Left lobe of liver (tissue), 2 donors: ENCODE data around the gene TMEFF2. TPM values are rescaled to one million over a fixed set of nuclear protein-coding genes. Genes with fewer than 3 reads are reported as not detected.

ENCODE experiments used
- ATAC-seq: fragments of 200-7000 bp; cut with Tn5 transposase; one replicate; pipeline ENCODE4 v1.9.1; 2020; ENCODE audit warnings: mild to moderate bottlenecking, moderate library complexity
- DNase-seq: peaks from one replicate; pipeline ENCODE4 v3.0.0-alpha.2; 2020; ENCODE audit warnings: low spot score
- total RNA-seq: library from RNA; stranded (reverse); gene quantifications from one replicate; pipeline ENCODE4 v1.2.1, GENCODE V29; 2021
- donor health status: DM: no; HTN: no; CAD: no; lungs with moderate emphysema.
- donor health status: DM: no; HTN: yes; CAD: no.

TMEFF2 gene, protein sequence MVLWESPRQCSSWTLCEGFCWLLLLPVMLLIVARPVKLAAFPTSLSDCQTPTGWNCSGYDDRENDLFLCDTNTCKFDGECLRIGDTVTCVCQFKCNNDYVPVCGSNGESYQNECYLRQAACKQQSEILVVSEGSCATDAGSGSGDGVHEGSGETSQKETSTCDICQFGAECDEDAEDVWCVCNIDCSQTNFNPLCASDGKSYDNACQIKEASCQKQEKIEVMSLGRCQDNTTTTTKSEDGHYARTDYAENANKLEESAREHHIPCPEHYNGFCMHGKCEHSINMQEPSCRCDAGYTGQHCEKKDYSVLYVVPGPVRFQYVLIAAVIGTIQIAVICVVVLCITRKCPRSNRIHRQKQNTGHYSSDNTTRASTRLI
- total RNA-seq: not detected

DNA sequence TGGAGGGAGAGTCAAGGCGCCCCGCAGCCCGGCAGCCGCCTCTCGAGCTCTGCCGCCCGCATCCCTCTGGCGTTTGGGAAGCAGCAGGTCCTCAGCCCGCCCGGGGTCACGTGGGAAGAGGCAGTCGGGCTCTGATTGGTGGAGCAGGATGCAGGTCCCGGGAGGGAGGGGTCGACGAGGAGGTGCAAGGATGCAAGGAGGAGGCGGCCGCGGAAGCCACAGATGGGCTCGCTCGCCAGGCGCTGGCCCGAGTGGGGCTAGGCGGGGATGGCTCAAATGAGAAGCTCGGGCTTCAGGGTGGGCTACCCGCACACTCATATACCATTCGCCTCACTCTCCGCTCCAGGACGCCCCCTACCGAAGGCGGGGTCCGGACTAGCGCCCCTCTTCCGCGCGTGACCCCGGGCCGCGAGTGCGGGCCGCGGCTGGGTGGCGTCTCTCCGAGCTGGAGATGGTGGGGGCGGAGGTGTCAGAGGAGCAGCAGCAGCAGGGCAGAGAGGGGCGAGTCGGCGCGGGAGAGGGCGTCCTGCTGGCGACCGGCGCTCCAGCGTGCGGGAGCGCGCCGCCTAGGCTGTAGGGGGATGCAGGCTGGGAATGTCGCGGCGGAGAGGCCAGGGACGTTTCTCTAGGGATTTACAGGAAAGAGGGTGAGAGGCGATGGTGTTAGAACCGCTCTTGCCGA, at the start of gene TMEFF2:
Gene TMEFF2 (minus strand): TSS at position 68 of the 682 bp plus-strand sequence. CDS start 409 bp downstream, outside the sequence.
- ATAC-seq (peak; percentile 26), DNase-seq (no peak)

DNA sequence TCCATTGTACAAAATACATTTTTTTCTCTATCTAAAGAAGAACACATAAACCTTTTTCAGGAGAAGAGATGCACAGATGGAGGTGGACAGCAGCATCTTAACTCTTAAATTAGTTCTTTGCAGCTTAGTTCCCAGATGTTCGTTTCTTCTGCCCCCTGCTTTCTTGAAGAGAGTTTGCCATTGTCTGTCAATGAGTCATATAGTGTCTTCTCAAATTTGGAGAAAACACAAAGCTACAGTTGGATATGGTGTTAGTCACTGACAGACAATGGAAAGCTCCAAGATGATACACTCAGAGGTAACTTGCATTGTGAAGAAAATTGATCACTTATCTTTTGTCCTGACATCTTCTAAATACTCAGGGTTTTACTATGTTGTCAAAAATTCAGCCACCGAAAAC, 48.8 kb upstream of the TMEFF2 start:
- ATAC-seq (no peak), DNase-seq (no peak)

DNA sequence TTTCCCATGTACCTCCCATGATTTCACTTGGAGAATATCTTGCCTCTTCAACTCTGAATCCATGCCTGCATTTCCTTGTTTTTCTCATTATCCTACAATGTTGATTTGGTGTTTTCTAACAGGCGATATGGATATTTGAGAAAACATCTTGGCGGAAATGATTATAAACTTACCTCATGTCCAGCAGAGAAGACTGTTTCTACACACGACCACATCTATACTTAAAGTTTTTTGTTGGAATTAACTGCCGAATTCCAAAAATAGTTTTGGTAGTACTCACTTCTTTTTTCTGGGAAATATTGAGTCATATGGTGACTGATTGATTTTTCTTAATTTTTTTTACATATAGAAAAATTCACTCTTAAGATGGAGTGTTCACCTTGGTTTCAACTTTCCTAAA, 41.4 kb upstream of the TMEFF2 start:
- ATAC-seq: no peak
- DNase-seq: no peak

DNA sequence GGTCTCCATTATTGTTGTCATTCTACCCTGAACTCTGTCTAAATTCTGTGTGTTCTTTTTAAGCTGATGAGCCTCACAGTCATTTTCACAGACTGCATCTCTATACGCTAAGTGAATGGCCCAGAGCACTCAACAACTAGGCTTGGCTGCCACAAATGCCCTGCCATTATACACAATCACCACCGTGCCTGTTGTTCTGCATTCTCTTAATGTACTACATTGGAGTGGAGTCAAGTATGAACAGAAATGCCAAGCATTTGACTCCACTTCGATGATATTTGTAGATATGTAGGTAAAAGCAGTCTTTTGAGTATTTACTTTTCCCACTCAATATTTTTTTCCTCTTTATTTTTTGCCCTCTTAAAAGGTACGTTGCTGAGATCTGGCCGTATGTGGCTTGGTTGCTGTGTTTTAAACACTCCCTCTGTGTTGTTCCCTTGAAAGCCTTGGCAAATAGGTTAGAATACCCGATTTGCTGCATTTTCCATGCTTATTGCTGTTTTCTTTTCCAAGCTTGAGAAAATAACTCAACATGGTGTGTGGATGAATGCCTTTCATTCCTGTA, 36.2 kb upstream of the TMEFF2 start:
- ATAC-seq: no peak

DNA sequence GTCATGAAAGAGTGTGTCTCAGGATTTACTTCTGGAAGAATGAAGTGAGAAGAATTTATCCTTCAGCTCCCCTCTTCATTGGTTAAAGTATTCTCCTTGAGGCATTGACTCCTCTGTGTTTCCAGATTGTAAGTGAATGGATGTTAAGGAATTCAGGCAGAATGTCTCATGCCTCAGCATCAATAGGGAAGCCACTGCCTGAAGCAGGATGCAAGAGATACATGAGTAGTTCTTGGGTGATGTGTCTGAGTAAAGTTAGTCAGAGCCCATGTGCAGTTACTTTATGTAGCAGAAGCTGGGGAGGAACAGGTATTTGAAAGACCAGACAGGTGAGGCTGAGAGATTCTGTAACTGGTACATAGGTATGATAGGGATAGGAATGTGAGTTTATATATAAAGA, 34.0 kb upstream of the TMEFF2 start:
- no peak for ATAC-seq

More for the DNA sequence above, 36.2 kb upstream of the TMEFF2 start:
- no peak for DNase-seq

DNA sequence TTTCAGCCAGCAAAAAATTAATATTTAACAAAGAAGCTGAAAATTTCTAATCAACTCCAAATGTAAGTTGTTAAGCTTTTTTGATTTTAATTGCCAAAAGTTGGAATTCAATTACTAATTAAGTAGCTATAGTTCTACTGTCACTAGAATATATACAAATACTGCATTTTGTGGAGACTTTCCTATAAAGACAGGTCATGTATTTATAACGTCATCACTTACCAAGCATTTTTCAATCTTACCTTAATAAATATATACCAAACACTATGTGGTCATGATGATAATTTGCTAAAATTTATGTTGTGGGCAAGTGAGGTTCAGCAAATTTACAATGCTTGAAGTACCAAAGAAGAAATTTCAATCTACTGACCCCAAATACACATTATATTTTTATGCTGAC, 24.2 kb upstream of the TMEFF2 start:
- no peak for DNase-seq
- ATAC-seq: no peak

More for the DNA sequence above, 34.0 kb upstream of the TMEFF2 start:
- DNase-seq: no peak

DNA sequence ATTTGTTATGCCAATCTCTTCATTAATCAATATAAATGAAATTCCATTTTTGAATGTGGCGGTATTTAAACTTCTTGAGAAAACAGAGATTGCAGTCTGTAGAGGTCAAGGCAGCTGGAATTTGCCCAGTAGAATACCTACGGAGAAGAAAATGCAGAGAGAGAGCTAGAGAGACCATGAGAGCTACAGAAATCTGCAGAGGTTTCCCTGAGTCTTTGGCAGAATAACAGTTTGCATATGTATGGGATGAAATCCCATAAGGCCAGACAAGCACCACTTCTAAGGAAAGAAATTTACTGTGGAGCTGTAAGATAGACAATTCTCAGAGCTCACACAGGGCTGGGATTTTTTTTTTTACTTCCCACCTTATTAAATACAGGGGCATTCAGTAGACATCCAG, 23.6 kb upstream of the TMEFF2 start:
- DNase-seq: no peak
- ATAC-seq: no peak

DNA sequence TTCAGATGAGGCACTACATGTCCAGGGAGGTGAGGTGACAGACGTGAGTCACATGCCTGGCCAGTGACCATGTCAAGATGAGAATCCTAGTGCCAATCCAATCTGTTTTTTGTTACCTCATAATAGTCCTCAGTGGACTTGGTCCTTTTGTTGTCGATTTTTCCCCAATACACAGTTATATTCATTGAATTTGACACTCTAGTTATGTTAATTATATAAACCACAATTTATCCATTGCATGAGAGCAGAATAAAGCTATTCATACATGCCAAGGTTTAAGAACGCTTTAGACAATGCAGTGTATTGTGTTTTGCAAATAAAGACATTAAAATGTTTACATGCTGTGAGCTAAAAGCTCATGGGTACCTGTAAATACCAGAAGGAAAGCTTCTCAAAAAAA, 21.6 kb upstream of the TMEFF2 start:
- ATAC-seq: no peak
- DNase-seq: no peak

DNA sequence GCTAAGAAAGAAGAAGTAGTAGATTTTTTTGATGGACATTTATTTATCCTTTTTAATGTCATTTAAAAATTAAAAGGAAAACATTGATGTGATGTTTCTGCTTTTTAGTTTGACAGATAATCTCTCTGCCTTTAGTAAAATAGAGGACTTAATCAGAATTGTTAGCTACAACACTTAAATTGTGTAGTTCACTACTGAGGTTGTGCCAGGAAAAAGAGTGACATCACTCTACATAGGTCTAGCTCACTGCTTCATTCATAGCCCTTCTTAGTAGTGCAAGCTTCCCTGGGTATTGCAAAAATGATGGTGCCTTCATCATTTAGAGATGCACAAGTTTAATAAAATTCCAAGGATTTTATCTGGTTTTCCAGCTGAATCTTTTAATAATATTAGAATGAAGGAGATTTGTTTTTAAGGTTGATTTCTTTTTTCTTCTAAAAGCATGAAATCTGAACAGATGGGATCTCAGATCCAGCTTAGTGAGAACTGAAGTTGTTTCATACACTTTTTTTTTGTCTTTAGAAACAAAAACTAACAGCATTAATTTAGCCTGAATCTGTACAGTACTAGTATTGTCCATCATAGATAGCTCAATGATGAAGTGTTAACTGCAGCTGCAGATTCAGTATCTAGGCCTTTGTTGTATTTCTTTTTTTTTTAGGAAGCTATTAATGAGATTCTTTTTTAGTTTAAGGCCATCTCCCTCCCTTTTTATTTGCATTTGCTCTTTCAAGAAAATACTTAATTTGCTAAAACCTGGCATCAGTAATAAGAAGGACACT, 20.6 kb upstream of the TMEFF2 start:
- DNase-seq (no peak), ATAC-seq (no peak)

DNA sequence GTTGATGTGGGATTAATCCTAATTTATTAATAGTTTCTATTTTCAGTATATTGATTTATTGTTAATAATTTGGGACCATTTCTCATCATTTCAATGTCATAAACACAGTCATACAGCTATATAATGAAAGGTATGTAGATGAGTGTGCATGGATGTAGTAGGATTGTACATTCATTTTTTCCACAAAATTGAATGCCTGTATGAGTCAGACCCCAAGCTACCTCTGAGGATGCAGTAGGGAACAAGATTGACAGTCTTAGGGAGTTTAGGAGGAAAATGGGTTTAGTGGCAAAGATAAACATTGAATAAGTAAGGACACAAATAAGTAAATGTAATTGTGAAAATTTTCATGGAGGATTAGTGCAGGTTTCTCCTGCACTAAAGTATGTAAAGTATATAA, 14.1 kb upstream of the TMEFF2 start:
- no peak for ATAC-seq
- DNase-seq: no peak

DNA sequence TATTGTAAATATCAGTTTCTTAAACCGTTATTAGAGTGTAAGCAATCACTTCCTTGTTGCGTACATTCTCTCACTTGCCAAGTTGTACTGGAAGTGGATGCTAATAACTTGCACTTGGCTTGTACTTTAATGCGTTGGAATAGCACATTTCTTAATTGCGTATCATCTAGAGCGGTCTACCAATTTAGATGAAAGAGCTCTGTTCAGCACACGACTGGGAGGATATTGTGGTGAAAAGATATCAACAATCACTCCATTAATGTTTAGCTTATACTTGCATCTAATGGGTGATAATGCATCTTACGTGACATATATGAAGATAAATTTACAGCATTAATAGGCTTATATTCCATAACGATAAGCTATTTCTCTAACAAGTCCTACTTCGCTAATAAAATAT, 11.7 kb upstream of the TMEFF2 start:
- DNase-seq (no peak), ATAC-seq (no peak)

DNA sequence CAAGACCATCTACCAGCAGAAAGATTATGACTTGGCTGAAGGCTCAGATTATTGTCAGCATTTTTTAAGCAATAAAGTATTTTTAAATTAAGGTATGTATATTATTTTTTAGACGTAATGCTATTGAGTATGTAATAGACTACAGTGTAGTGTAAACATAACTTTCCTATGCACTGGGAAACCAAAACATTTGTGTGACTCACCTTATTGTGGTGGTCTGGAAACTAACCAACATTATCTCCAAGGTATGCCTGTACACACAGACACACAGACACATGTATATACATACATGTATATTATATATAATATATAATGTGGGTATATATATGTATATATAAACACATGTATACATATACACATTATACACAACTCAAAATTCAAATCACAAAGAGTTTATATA, 9.1 kb upstream of the TMEFF2 start:
- ATAC-seq: no peak

DNA sequence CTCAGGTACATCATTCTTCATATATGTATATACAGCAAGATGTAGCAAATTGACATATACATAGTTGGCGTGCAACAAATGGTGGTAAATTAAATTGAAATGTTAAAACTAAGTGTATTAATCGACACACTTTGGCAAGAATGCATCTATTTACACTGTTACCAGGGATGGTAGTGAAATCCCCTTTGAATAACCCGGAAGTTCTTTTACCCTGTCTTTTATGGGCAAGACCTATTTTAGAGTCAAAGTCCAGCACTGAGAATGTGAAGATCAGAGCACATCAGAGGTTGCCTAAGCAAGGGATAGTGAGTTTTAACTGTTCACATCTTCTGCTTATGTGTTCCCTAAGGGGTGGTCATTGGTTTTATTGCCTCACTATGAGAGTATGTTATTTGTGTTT, 7.6 kb upstream of the TMEFF2 start:
- DNase-seq (no peak), ATAC-seq (no peak)

More for the DNA sequence above, 9.1 kb upstream of the TMEFF2 start:
- DNase-seq: no peak

DNA sequence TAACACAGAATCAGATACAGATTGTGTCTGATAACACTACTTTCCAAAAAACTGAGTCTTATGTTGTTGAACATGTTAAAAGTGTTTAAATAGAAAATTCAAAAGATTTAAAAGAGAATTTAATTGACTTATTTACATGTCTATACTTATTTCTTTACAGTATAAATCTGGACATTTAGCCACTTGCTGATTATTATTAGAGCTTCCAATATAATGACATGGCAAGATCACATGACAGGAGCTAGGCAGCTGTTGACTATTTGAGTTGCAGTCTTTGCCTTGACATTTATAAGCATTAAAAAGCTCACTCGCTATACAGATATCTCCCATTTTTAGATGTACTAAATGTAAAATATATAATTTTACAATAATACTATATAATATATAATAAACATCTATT, 6.4 kb upstream of the TMEFF2 start:
- DNase-seq: no peak
- no peak for ATAC-seq

DNA sequence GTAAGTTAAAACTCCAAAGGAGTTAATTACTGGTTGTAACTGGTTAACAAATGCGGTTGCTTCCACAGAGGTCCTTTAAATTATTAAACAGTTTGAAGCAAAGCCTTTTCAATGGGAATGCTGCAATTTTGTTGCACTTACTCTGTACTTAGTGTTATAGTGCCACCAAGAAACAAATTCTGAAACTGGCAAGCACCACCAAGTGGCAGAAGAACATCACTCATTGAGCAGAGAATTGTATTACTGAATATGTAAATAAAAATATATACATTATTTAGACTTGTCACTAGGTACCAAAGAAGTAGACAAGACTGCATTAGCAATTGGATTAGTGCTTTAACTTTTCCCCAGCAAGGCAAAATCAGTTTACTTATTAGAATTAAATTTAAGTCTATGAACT, 2.6 kb upstream of the TMEFF2 start:
- no peak for ATAC-seq
- no peak for DNase-seq

DNA sequence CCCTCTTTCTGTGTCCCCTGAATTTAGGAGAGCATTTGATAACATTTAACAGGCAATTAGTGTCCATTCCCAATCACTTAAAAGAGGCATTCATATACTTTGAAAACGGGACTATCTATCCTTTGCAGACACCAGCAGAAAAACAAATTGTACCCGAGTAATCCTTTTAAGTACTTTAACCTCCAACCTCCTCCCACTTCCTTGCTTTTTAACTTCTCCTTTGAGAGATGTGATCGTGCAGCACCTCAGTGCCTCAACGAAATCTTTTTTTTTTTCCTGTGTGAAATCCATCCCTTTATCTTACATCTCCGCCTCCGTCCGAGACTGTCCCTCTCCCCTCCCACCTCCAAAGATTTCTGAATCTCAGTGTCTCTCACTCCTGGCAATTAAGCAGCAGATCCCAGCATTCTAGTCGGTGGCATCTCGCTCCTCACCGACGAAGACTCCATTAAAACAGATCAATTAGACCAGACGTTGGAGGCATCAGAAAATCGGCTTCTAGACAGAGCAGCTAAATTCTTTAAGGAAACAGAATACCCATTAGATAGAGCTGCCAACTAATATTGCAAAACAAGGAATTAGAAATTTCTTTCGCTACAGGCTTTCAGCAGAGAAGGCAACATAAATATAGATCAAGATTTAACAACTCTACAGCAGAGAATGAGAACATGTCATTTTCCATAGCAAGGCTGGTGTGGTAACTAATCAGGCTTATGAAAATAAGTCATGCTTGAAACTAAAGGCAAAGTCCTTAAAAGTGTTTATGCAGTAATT, 1.9 kb upstream of the TMEFF2 start:
- no peak for ATAC-seq
- DNase-seq: no peak

DNA sequence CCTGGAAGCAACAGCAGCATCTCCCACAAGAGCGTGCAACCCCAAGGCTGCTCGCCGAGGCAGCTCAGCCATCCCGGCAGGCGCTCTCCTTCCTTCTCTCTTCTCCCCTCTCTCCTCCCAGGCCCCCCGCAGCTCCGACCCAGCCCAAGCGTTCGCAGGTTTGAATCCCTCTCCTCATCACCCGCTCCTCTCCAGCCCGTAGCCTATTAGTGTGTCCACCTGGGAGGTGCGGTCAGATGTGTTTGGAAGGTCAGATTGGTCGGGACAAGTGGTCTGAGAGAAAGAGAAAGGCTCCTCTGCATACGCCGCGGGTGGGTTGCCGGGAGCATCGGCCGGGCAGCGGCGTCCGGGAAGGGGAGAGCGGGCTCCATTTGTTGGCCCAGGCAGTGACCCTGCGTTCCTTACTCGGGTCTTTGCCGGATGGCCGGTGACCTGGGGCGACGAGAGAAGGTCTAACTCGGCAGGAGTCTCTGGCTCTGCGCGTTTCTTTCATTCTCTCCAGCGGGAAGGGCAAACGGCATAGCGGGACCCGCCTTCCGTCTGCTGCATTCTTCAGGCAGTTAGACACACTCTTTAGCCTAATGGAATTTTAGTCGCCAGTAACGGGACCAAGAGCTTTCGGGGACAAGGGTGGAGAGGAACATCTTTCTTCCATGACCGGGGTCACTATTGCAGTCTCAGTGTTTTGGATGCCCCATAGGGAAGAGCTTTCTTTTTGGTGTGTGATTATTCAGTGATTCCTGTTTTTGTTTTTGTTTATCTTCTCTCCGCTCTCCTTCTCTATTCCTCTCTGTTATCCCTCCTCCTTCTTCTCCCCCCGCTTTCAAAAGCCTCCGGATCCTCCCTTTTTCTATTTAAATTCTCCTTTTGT, 1.1 kb upstream of the TMEFF2 start:
- DNase-seq: no peak
- ATAC-seq: peak; percentile 50

DNA sequence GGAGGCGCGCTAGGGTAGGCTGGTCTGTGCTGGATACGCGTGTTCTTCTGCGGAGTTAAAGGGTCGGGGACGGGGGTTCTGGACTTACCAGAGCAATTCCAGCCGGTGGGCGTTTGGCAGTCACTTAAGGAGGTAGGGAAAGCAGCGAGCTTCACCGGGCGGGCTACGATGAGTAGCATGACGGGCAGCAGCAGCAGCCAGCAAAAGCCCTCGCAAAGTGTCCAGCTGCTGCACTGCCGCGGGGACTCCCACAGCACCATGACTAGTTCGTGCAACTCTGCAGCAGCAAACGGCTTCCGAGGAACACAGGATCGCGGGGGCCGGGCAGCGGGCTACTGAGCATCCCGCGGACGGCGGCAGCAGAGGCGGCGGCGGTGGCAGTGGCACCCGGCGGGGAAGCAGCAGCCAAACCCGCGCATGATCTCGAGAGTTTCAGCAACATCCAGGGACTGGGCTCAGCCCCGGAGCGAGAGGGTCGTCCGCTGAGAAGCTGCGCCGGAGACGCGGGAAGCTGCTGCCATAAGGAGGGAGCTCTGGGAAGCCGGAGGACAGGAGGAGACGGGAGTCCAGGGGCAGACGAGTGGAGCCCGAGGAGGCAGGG, 368 bp downstream of the TMEFF2 start:
- ATAC-seq (peak; percentile 19), DNase-seq (no peak)

DNA sequence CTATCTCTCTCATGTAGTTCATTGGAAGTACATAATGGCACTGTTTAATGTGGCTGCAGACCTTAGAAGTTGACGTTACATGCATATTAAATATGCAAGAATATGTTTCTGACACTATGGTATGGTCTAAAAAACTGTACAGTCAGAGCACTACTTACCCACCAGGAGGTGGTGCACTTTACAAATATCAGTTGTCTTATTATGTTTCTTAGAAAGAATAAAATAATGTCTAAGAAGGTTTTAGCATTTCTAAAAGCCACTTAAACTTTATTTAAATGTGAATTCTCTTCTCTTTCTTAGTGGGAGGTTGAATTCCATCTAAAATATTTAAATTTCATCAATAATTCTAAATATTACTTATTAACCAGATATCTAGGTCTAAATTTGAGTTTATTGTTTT, 4.3 kb downstream of the TMEFF2 start:
- no peak for DNase-seq
- no peak for ATAC-seq
